CD4-positive, alpha-beta T cell treated with Interleukin-15 for 1 hour (primary cell): Measurements from ENCODE around the gene ITPRID1.

Experiments used
- DNase-seq: peaks from one replicate; pipeline ENCODE4 v3.0.0-alpha.2; 2020

The ITPRID1 gene

DNA sequence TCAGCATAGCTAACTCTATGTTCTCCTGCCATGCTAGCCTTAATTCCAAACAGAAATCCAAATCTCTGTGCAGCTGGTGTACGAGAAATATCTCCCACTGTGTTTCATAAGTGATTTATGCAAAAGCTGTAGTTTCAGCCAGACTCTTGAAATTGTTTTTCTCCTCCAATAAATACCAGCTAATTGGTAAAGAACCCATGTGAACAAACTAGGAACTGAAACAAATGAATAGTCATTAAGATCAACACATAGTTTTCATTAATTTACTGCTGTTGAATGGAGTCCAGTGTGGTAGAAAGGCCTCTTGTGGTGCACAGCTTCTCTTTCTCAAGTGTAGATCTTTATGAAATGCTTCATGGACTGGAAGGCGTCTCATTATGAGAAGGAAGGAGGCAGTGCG lies 191.5 kb downstream of the ITPRID1 start:
- no peak for DNase-seq

DNA sequence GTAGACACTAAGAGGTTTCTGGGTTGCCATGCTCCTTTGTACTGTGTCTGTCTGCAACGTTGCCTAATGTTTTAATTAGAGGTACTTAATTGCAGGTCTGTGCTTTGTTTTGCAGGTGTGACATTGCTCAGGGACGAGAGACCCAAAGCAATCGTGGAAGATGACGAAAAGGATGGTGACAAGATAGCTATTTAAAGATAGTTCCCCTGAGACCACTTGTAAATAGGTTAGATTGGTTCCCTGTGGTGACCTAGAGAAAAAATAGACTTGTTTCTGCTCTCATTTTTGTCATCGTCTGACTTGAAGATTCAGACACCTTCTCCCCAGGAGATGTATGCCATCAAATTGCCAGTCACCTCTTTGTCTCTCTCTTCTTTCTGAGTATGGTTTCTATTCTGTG lies 193.2 kb downstream of the ITPRID1 start:
- DNase-seq, result no peak
